H1 (cell line): ENCODE data around the gene ZNF212. TPM values are rescaled to one million over a fixed set of nuclear protein-coding genes. Genes with fewer than 3 reads are reported as not detected.

ENCODE experiments used
- CTCF ChIA-PET: fragments of 300-600 bp; sonication (Branson Sonifier 250); formaldehyde crosslinking; loops from one replicate; lab custom pipeline; 2021; ENCODE audit not compliant: partially characterized antibody; lab: Charles Lee
- POLR2A ChIA-PET: fragments of 300-600 bp; sonication (Branson Sonifier 250); formaldehyde crosslinking; loops from one replicate; lab custom pipeline; 2021; ENCODE audit warnings: inconsistent platforms; ENCODE audit not compliant: partially characterized antibody; lab: Charles Lee
- DNase-seq, 2 experiments: peaks; one replicate each; pipeline versions ENCODE4 v3.0.0 to v3.0.0-alpha.2; 2010 to 2022; ENCODE audit warnings: low spot score in 2 of 2, low read depth in 1 of 2, mixed read lengths in 1 of 2
- FAIRE-seq: peaks from 2 replicates; lab custom pipeline; 2011; peaks lifted over from hg19 to GRCh38; lab: Jason Lieb, UNC
- H2AFZ ChIP-seq: 2 replicates; pipeline ENCODE4 v1.8.1; 2012; ENCODE audit warnings: low read length, inconsistent platforms
- H2AK5ac ChIP-seq: 2 replicates; pipeline ENCODE4 v1.6.1; 2013; ENCODE audit warnings: low read depth, low read length
- H2BK120ac ChIP-seq: replicated peaks from 2 replicates; pipeline ENCODE3; 2013; ENCODE audit warnings: low read depth, low read length, inconsistent platforms
- H2BK12ac ChIP-seq: 2 replicates; pipeline ENCODE4 v1.6.1; 2013; ENCODE audit warnings: low read depth, low read length
- H2BK15ac ChIP-seq: 2 replicates; pipeline ENCODE4 v1.6.1; 2013; ENCODE audit warnings: low read length
- H2BK20ac ChIP-seq: 2 replicates; pipeline ENCODE4 v1.6.1; 2013; ENCODE audit warnings: low read length
- H2BK5ac ChIP-seq: 2 replicates; pipeline ENCODE4 v1.6.1; 2013; ENCODE audit warnings: low read depth, low read length
- H3K14ac ChIP-seq: 2 replicates; pipeline ENCODE4 v1.6.1; 2013; ENCODE audit warnings: inconsistent platforms; ENCODE audit not compliant: insufficient read length
- H3K18ac ChIP-seq: 2 replicates; pipeline ENCODE4 v1.6.1; 2013; ENCODE audit warnings: low read length; ENCODE audit errors: extremely low read depth
- H3K23ac ChIP-seq: 2 replicates; pipeline ENCODE4 v1.6.1; 2013; ENCODE audit warnings: inconsistent platforms; ENCODE audit not compliant: insufficient read length
- H3K23me2 ChIP-seq: 2 replicates; pipeline ENCODE4 v1.6.1; 2013; ENCODE audit warnings: low read depth, low read length
- H3K27ac ChIP-seq: 2 replicates; pipeline ENCODE4 v1.6.1; 2011; ENCODE audit warnings: low read depth, low read length, inconsistent platforms
- H3K27me3 ChIP-seq, 4 experiments: replicated peaks in 1 of 4; 1 replicate in 1 of 4; 2 replicates in 3 of 4; pipeline versions ENCODE4 v1.6.1 to v1.8.1; 2011 to 2013; ENCODE audit warnings: low read length in 3 of 4, mild to moderate bottlenecking in 3 of 4, inconsistent platforms in 2 of 4, mixed read lengths in 2 of 4, moderate library complexity in 1 of 4; ENCODE audit not compliant: control insufficient read depth in 3 of 4, insufficient read depth in 3 of 4; ENCODE audit errors: extremely low read depth in 1 of 4
- H3K36me3 ChIP-seq, 4 experiments: 2 replicates each; pipeline versions ENCODE4 v1.6.1 to v1.8.1; 2011 to 2013; ENCODE audit warnings: mild to moderate bottlenecking in 4 of 4, low read length in 3 of 4, moderate library complexity in 2 of 4, control low read depth in 1 of 4, inconsistent platforms in 1 of 4; ENCODE audit not compliant: insufficient read depth in 4 of 4, control insufficient read depth in 2 of 4
- H3K4ac ChIP-seq: replicated peaks from 2 replicates; pipeline ENCODE3; 2013; ENCODE audit warnings: low read length, low read depth, mixed read lengths, inconsistent platforms; ENCODE audit not compliant: insufficient read length
- H3K4me1 ChIP-seq, 4 experiments: replicated peaks in 1 of 4; 1 replicate in 1 of 4; 2 replicates in 3 of 4; pipeline versions ENCODE4 v1.6.1 to v1.8.1; 2011 to 2013; ENCODE audit warnings: low read length in 3 of 4, inconsistent platforms in 2 of 4, mixed read lengths in 1 of 4; ENCODE audit not compliant: insufficient read depth in 4 of 4, control insufficient read depth in 3 of 4
- H3K4me2 ChIP-seq, 2 experiments: 2 replicates each; pipeline versions ENCODE4 v1.6.1 to v1.8.1; 2011 to 2013; ENCODE audit warnings: low read depth in 2 of 2, low read length in 2 of 2, control low read depth in 1 of 2, inconsistent platforms in 1 of 2, mild to moderate bottlenecking in 1 of 2; ENCODE audit not compliant: insufficient read depth in 1 of 2
- H3K4me3 ChIP-seq, 4 experiments: fragments of 200-600, 300-600 bp in 1 of 4; sonication (generic), shearing (Covaris generic), sonication (Bioruptor Twin) in 1 of 4; 2 replicates each; pipeline versions ENCODE4 v1.5.1 to v1.8.1; 2011 to 2016; ENCODE audit warnings: low read length in 4 of 4, low read depth in 3 of 4, control low read depth in 2 of 4, inconsistent platforms in 2 of 4, mild to moderate bottlenecking in 2 of 4, mixed read lengths in 1 of 4, moderate library complexity in 1 of 4; ENCODE audit not compliant: insufficient read depth in 2 of 4; ENCODE audit errors: extremely low read depth in 1 of 4
- H3K56ac ChIP-seq: replicated peaks from 2 replicates; pipeline ENCODE3; 2013; ENCODE audit warnings: low read depth, mild to moderate bottlenecking, mixed read lengths, low read length, inconsistent platforms; ENCODE audit not compliant: insufficient read length
- H3K79me1 ChIP-seq: 2 replicates; pipeline ENCODE4 v1.6.1; 2013; ENCODE audit warnings: low read depth, low read length, control low read depth
- H3K79me2 ChIP-seq, 2 experiments: 2 replicates each; pipeline versions ENCODE4 v1.6.1 to v1.8.1; 2012 to 2013; ENCODE audit warnings: low read length in 2 of 2, mild to moderate bottlenecking in 2 of 2, inconsistent platforms in 1 of 2; ENCODE audit not compliant: insufficient read depth in 2 of 2, control insufficient read depth in 1 of 2
- H3K9ac ChIP-seq, 4 experiments: replicated peaks in 1 of 4; 1 replicate in 1 of 4; 2 replicates in 3 of 4; pipeline versions ENCODE4 v1.6.1 to v1.8.1; 2011 to 2013; ENCODE audit warnings: low read depth in 3 of 4, low read length in 3 of 4, control low read depth in 2 of 4, mild to moderate bottlenecking in 2 of 4, moderate library complexity in 2 of 4, inconsistent platforms in 1 of 4; ENCODE audit errors: extremely low read depth in 1 of 4
- H3K9me3 ChIP-seq, 2 experiments: 2 replicates each; pipeline versions ENCODE4 v1.6.1 to v1.8.1; 2012 to 2013; ENCODE audit warnings: mild to moderate bottlenecking in 2 of 2, moderate library complexity in 2 of 2, control low read depth in 1 of 2, inconsistent platforms in 1 of 2, low read depth in 1 of 2, low read length in 1 of 2, mixed read lengths in 1 of 2; ENCODE audit not compliant: insufficient read depth in 2 of 2
- H4K20me1 ChIP-seq, 2 experiments: replicated peaks in 1 of 2; 2 replicates each; pipeline versions ENCODE3 to v1.8.1; 2011 to 2013; ENCODE audit warnings: inconsistent platforms in 2 of 2, low read length in 2 of 2, mild to moderate bottlenecking in 1 of 2; ENCODE audit not compliant: insufficient read depth in 2 of 2, control insufficient read depth in 1 of 2
- H4K5ac ChIP-seq: 2 replicates; pipeline ENCODE4 v1.6.1; 2013; ENCODE audit warnings: low read length, low read depth, mixed read lengths, inconsistent platforms; ENCODE audit not compliant: insufficient read length
- H4K8ac ChIP-seq: 2 replicates; pipeline ENCODE4 v1.8.0; 2013; ENCODE audit warnings: mild to moderate bottlenecking, moderate library complexity, low read length, inconsistent platforms; ENCODE audit not compliant: insufficient read depth; ENCODE audit errors: extremely low read depth
- H4K91ac ChIP-seq: replicated peaks from 2 replicates; pipeline ENCODE3; 2013; ENCODE audit warnings: low read length, mixed read lengths, inconsistent platforms; ENCODE audit not compliant: insufficient read length
- BCL11A ChIP-seq, 2 experiments: IDR thresholded peaks; one replicate each; pipeline ENCODE4 v1.6.1; 2011; ENCODE audit warnings: low read depth in 2 of 2, low read length in 2 of 2, mild to moderate bottlenecking in 2 of 2
- BRCA1 ChIP-seq: IDR thresholded peaks from 2 replicates; pipeline ENCODE4 v1.6.1; 2012; ENCODE audit warnings: low read depth, low read length, improper control_type of control experiment
- CBX5 ChIP-seq: fragments of 300-800, 300-1000 bp; sonication (generic); IDR thresholded peaks from 2 replicates; pipeline ENCODE4 v1.7.1; 2016; ENCODE audit warnings: antibody characterized with exemption, low read length, low read depth
- CHD2 ChIP-seq: IDR thresholded peaks from 2 replicates; pipeline ENCODE4 v1.6.1; 2012; ENCODE audit warnings: low read length, improper control_type of control experiment
- EGR1 ChIP-seq: IDR thresholded peaks from 2 replicates; pipeline ENCODE4 v1.6.1; 2011; ENCODE audit warnings: low read depth, low read length, borderline replicate concordance
- GTF2F1 ChIP-seq: IDR thresholded peaks from 2 replicates; pipeline ENCODE4 v1.6.1; 2012; ENCODE audit warnings: low read depth, low read length, improper control_type of control experiment, borderline replicate concordance
- PHF8 ChIP-seq: fragments of 200-600 bp; sonication (generic); conservative IDR thresholded peaks from 2 replicates; pipeline ENCODE4 v1.7.1; 2012; ENCODE audit warnings: low read depth, mild to moderate bottlenecking, inconsistent platforms, low read length, moderate library complexity
- SAP30 ChIP-seq: fragments of 300-600 bp; sonication (generic); IDR thresholded peaks from 2 replicates; pipeline ENCODE4 v1.7.1; 2012; ENCODE audit warnings: low read length, moderate library complexity, mild to moderate bottlenecking, inconsistent platforms; ENCODE audit not compliant: insufficient read depth, insufficient replicate concordance
- SIX5 ChIP-seq: IDR thresholded peaks from 2 replicates; pipeline ENCODE4 v1.6.1; 2011; ENCODE audit warnings: mild to moderate bottlenecking, low read depth, low read length
- SRF ChIP-seq: IDR thresholded peaks from 2 replicates; pipeline ENCODE4 v1.6.1; 2011; ENCODE audit warnings: mild to moderate bottlenecking, low read depth, low read length, moderate library complexity
- WGBS, 2 experiments: shearing (Covaris generic) in 1 of 2; methylation state at CpG; one replicate each; pipeline versions ENCODE4 v1.1.6 to v1.1.7; 2013 to 2015; ENCODE audit warnings: low lambda C conversion rate in 2 of 2, mixed read lengths in 2 of 2, inconsistent platforms in 1 of 2, low coverage in 1 of 2, missing lambda C conversion rate in 1 of 2; ENCODE audit not compliant: insufficient replicate concordance in 2 of 2, insufficient coverage in 1 of 2, insufficient read length in 1 of 2; ENCODE audit errors: extremely low coverage in 1 of 2, missing lambda C conversion rate in 1 of 2; 5-methylcytosine and 5-hydroxymethylcytosine counted together
- polyA plus RNA-seq, 7 experiments: library from polyadenylated mRNA; depleted of rRNA in 3 of 7; stranded (reverse) in 5 of 7; unstranded in 2 of 7; fragments of >200 nt in 5 of 7; fragments of 200-250 nt in 2 of 7; gene quantifications; 1 replicate in 5 of 7; 2 replicates in 1 of 7; 4 replicates in 1 of 7; pipeline versions ENCODE4 v1.2.1 to v1.2.3, GENCODE V29; 2011 to 2013; ENCODE audit warnings: missing spikeins in 2 of 7, mixed read lengths in 2 of 7
- total RNA-seq: library from RNA; stranded (reverse); fragmentation: NEBNext Ultra II Directional; extraction: Animal tissue kit (Norgen Biotek cat#: 25700); gene quantifications from 2 replicates; pipeline ENCODE4 v1.2.1, GENCODE V29; 2021

Gene ZNF212
- total and polyA plus RNA-seq, 2 of the 8 experiments (the other 6 are each of a cell fraction or from before 2014, with no cell fraction given), result 6.7 to 19.3 TPM

GRCh38 chr7:149289856-149290255, 50.4 kb downstream of the ZNF212 start:
- DNase-seq (no peak), FAIRE-seq (no peak)
- TF ChIP-seq CHD2, result no peak
- TF ChIP-seq EGR1, result no peak
- no peak for TF ChIP-seq SAP30
- TF ChIP-seq BRCA1, result no peak
- no peak for TF ChIP-seq BCL11A (IDR thresholded peaks at IDR 0.05; ENCODE audit: low read depth in 2 of 2, low read length in 2 of 2)
- no peak for TF ChIP-seq SRF
- TF ChIP-seq SIX5, result no peak
- TF ChIP-seq GTF2F1, result no peak
- no peak for TF ChIP-seq CBX5
- no peak for TF ChIP-seq PHF8

More at GRCh38 chr7:149289856-149290255, 50.4 kb downstream of the ZNF212 start:
- Histone ChIP-seq H3K27me3 (peaks cover 0 to 6% (median 2%) of the 10 kb centered on the region in 4 experiments; a peak in 2 of 7 replicates), H4K8ac (no peak overlapping the region), H4K91ac (no peak overlapping the region), H2BK5ac (no peak overlapping the region), H3K9ac (no peak overlapping the region), H2BK20ac (no peak overlapping the region), H2BK15ac (no peak overlapping the region), H2AK5ac (no peak overlapping the region), H3K18ac (no peak overlapping the region), H3K56ac (no peak overlapping the region), H2BK120ac (no peak overlapping the region), H3K4me3 (no peak overlapping the region), H3K79me1 (peaks cover 3% of the 10 kb centered on the region), H3K4me2 (no peak overlapping the region), H3K27ac (no peak overlapping the region), H3K9me3 (no peaks in the 10 kb centered on the region), H3K23me2 (peaks cover 5% of the 10 kb centered on the region), H4K5ac (no peak overlapping the region), H2BK12ac (no peak overlapping the region), H3K79me2 (no peaks in the 10 kb centered on the region), H3K4ac (no peak overlapping the region), H3K36me3 (no peaks in the 10 kb centered on the region), H3K14ac (no peak overlapping the region), H3K4me1 (peaks cover 0 to 3% (median 0%) of the 10 kb centered on the region in 4 experiments; a peak in 1 of 7 replicates), H3K23ac (no peak overlapping the region), H4K20me1 (no peaks in the 10 kb centered on the region), H2AFZ (no peak overlapping the region)
- ChIA-PET POLR2A (interaction anchor here (0.6 to 0.7 kb wide), 3 partner anchors 17 to 257 kb away, joined by 3 to 4 read pairs (median 3); no protein-coding TSS in a partner anchor), CTCF (interaction anchor here (1.0 to 3.6 kb wide), 4 partner anchors 21 to 117 kb away, joined by 3 to 17 read pairs (median 7); no protein-coding TSS in a partner anchor)
- 82% methylated on average over 4 of the region's 4 CpGs; no CpG with 5 or more reads in 1 of the 2 experiments for WGBS, 2 experiments
